Right lobe of liver (tissue), 4 donors: ENCODE measurements around the gene CNTN5.
"Not testable (repeated sequence)": the region's sequence is repeated elsewhere in the genome, so short reads cannot be mapped to it uniquely, and the experiment has no call there.

ENCODE experiments used
- POLR2A ChIP-seq: fragments of 450-650 bp; IDR thresholded peaks from one replicate; pipeline ENCODE4 v1.6.1; 2017; ENCODE audit warnings: antibody characterized with exemption, mild to moderate bottlenecking
- TF ChIP-seq, protein P1 (sequence below), 4 donors: fragments of 200-600 bp in 3 of 4; fragments of 450-650 bp in 1 of 4; IDR thresholded peaks; one replicate each; pipeline versions ENCODE4 v1.5.1 to v1.8.0; 2016 to 2022; ENCODE audit warnings: antibody characterized with exemption in 4 of 4, mild to moderate bottlenecking in 2 of 4
- donor health status: DM: no; HTN: no; CAD: no.
- donor health status: DM: no; HTN: no; CAD: no.
- donor health status: DM: no; HTN: yes; CAD: no.

DNA sequence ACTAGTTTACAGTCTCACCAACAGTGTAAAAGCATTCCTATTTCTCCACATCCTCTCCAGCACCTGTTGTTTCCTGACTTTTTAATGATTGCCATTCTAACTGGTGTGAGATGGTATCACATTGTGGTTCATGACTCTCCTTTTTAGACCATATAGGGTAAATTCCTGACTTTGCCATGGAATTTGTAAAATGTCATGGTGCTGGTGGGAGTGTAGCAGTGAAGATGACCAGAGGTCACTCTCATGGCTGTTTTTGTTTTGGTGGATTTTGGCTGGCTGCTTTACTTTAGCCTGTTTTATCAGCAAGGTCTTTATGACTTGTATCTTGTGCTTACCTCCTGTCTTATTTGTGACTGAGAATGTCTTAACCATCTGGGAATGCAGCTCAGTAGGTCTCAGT is 816.0 kb downstream of the CNTN5 start:
- TF ChIP-seq, protein P1, sequence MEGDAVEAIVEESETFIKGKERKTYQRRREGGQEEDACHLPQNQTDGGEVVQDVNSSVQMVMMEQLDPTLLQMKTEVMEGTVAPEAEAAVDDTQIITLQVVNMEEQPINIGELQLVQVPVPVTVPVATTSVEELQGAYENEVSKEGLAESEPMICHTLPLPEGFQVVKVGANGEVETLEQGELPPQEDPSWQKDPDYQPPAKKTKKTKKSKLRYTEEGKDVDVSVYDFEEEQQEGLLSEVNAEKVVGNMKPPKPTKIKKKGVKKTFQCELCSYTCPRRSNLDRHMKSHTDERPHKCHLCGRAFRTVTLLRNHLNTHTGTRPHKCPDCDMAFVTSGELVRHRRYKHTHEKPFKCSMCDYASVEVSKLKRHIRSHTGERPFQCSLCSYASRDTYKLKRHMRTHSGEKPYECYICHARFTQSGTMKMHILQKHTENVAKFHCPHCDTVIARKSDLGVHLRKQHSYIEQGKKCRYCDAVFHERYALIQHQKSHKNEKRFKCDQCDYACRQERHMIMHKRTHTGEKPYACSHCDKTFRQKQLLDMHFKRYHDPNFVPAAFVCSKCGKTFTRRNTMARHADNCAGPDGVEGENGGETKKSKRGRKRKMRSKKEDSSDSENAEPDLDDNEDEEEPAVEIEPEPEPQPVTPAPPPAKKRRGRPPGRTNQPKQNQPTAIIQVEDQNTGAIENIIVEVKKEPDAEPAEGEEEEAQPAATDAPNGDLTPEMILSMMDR (IDR thresholded peaks at IDR 0.05): not testable (repeated sequence)
- TF ChIP-seq POLR2A: not testable (repeated sequence)
